GM12878 (cell line): ENCODE measurements around the gene GABBR2.

Experiments
- TF ChIP-seq, protein P1 (sequence below), 3 experiments: IDR thresholded peaks in 2 of 3; conservative IDR thresholded peaks in 1 of 3; 2 replicates each; pipeline ENCODE4 v1.5.1; 2011; ENCODE audit warnings: low read depth in 3 of 3, low read length in 3 of 3, mild to moderate bottlenecking in 3 of 3, control low read depth in 2 of 3, moderate library complexity in 2 of 3, inconsistent platforms in 1 of 3, mixed read lengths in 1 of 3; ENCODE audit not compliant: control insufficient read depth in 2 of 3, insufficient read depth in 1 of 3; ENCODE audit errors: extremely low read depth in 1 of 3
- TF ChIP-seq, protein P2 (sequence below): IDR thresholded peaks from 2 replicates; pipeline ENCODE4 v1.6.1; 2012; ENCODE audit warnings: low read depth, low read length, improper control_type of control experiment

DNA sequence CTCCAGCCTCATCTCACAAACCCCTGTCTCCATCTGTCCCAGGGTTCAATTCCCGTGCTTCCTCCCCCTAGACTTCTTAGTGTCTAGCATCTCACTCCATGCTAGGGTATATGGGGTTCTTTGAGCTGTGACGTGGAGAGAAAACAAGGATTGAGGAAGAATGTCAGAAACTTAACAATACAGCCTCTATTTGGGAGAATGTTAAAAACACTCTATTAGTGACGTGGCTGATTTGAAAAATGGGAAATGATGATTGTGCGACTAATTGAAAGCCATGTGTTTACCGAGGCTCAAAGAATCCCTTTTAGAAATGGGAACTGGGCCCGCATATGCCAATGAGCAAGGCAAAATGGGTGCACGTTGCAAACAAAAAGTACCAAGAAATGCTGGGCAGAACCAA lies 380.6 kb downstream of the GABBR2 start:
- TF ChIP-seq, protein P1, sequence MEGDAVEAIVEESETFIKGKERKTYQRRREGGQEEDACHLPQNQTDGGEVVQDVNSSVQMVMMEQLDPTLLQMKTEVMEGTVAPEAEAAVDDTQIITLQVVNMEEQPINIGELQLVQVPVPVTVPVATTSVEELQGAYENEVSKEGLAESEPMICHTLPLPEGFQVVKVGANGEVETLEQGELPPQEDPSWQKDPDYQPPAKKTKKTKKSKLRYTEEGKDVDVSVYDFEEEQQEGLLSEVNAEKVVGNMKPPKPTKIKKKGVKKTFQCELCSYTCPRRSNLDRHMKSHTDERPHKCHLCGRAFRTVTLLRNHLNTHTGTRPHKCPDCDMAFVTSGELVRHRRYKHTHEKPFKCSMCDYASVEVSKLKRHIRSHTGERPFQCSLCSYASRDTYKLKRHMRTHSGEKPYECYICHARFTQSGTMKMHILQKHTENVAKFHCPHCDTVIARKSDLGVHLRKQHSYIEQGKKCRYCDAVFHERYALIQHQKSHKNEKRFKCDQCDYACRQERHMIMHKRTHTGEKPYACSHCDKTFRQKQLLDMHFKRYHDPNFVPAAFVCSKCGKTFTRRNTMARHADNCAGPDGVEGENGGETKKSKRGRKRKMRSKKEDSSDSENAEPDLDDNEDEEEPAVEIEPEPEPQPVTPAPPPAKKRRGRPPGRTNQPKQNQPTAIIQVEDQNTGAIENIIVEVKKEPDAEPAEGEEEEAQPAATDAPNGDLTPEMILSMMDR (IDR thresholded peaks at IDR 0.05 in 2 of 3, conservative IDR thresholded peaks at IDR 0.05 in 1 of 3; ENCODE audit: control insufficient read depth in 2 of 3, extremely low read depth in 1 of 3, insufficient read depth in 1 of 3, low read depth in 3 of 3, low read length in 3 of 3), result no peak
- TF ChIP-seq, protein P2, sequence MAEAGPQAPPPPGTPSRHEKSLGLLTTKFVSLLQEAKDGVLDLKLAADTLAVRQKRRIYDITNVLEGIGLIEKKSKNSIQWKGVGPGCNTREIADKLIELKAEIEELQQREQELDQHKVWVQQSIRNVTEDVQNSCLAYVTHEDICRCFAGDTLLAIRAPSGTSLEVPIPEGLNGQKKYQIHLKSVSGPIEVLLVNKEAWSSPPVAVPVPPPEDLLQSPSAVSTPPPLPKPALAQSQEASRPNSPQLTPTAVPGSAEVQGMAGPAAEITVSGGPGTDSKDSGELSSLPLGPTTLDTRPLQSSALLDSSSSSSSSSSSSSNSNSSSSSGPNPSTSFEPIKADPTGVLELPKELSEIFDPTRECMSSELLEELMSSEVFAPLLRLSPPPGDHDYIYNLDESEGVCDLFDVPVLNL, result no peak
